ENCODE results near the gene MAPK8IP3.
"Not testable (repeated sequence)": the region's sequence is repeated elsewhere in the genome, so short reads cannot be mapped to it uniquely, and the experiment has no call there.

Gene MAPK8IP3

DNA sequence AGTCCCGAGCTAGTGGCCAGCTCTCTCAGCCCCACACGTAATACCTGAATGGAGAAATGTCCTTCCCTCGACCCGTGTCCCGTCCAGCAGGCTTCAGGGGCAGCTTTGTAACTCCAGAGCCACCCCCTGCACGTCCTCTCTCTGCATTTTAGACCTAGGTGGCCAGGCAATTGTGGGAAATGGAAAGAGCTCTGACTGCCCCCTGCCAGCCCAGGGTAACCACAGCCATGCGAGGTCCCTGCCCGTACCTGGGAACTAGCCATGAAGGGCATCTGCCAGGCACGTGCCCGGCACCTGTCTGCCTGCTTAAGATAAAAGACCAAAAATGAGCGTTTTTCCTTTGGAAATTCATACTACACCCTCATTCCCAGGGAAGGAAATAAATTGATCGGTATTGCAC is 9.2 kb downstream of the MAPK8IP3 start:
- H2AK5ac ChIP-seq (ENCODE audit: low read depth, low read length), result no peak overlapping the region
- no peak overlapping the region for H2BK5ac ChIP-seq (ENCODE audit: low read length)
- no peak overlapping the region for H3K18ac ChIP-seq (ENCODE audit: low read length)
- no peak overlapping the region for H2BK120ac ChIP-seq (ENCODE audit: low read depth, low read length)
- no peak overlapping the region for H3K23ac ChIP-seq (ENCODE audit: low read depth, low read length, poor library complexity)
- no peaks in the 10 kb centered on the region for H3K4me1 ChIP-seq (ENCODE audit: control insufficient read depth in 2 of 2, insufficient read depth in 1 of 2, low read depth in 1 of 2, low read length in 2 of 2)
- no peak overlapping the region for H2BK12ac ChIP-seq (ENCODE audit: low read length)
- no peak overlapping the region for H3K4ac ChIP-seq (ENCODE audit: low read length)
- no peak for DNase-seq (ENCODE audit: low spot score)
- no peak overlapping the region for H2BK15ac ChIP-seq (ENCODE audit: low read length)
- H4K8ac ChIP-seq (ENCODE audit: low read depth, low read length), result no peak overlapping the region
- H3K9ac ChIP-seq (ENCODE audit: low read depth, low read length, poor library complexity), result no peak overlapping the region
- peaks cover 9% of the 10 kb centered on the region for H3K79me1 ChIP-seq (ENCODE audit: low read depth, low read length)
- H3K4me2 ChIP-seq (ENCODE audit: insufficient read depth, low read length, poor library complexity, severe bottlenecking), result no peak overlapping the region
- H3K27ac ChIP-seq (replicated peaks; ENCODE audit: low read length), result no peak overlapping the region
- no peak overlapping the region for H3K14ac ChIP-seq (ENCODE audit: low read length)
- no CpG with 5 or more reads among the region's 12 CpGs for WGBS, 2 donors (ENCODE audit: extremely low coverage in 2 of 2, insufficient read length in 2 of 2, insufficient replicate concordance in 1 of 2)
- H3K36me3 ChIP-seq (replicated peaks in 1 of 2; ENCODE audit: control insufficient read depth in 2 of 2, insufficient read depth in 2 of 2, low read length in 2 of 2), result peaks cover 3 to 10% of the 10 kb centered on the region in 2 donors
- H4K91ac ChIP-seq (ENCODE audit: low read depth, low read length, poor library complexity), result no peak overlapping the region
- no peak overlapping the region for H2AFZ ChIP-seq (ENCODE audit: low read length)
- H3K4me3 ChIP-seq (ENCODE audit: low read length in 2 of 2), result no peak overlapping the region
- H3K27me3 ChIP-seq (ENCODE audit: control insufficient read depth in 3 of 3, insufficient read depth in 3 of 3, low read depth in 1 of 3, low read length in 3 of 3), result no peaks in the 10 kb centered on the region
- no peaks in the 10 kb centered on the region for H3K9me3 ChIP-seq (replicated peaks in 1 of 2; ENCODE audit: control insufficient read depth in 2 of 2, insufficient read depth in 1 of 2, low read depth in 1 of 2, low read length in 2 of 2)

DNA sequence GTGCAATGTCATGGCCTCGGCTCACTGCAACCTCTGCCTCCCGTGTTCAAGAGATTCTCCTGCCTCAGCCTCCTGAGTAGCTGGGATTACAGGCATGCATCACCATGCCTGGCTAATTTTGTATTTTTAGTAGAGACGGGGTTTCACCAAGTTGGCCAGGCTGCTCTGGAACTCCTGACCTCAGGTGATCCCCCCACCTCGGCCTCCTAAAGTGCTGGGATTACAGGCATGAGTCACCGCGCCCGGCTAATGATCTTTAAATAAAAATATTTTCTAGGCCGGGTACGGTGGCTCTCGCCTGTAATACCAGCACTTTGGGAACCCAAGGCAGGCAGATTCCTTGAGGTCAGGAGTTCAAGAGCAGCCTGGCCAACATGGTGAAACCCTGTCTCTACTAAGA is 12.2 kb downstream of the MAPK8IP3 start:
- H3K36me3 ChIP-seq (replicated peaks in 1 of 2; ENCODE audit: control insufficient read depth in 2 of 2, insufficient read depth in 2 of 2, low read length in 2 of 2); H3K4me1 ChIP-seq (ENCODE audit: control insufficient read depth in 2 of 2, insufficient read depth in 1 of 2, low read depth in 1 of 2, low read length in 2 of 2); H3K27ac ChIP-seq (replicated peaks; ENCODE audit: low read length); H3K14ac ChIP-seq (ENCODE audit: low read length); H3K4me3 ChIP-seq (ENCODE audit: low read length in 2 of 2); H3K27me3 ChIP-seq (ENCODE audit: control insufficient read depth in 3 of 3, insufficient read depth in 3 of 3, low read depth in 1 of 3, low read length in 3 of 3); H2BK120ac ChIP-seq (ENCODE audit: low read depth, low read length); H3K9ac ChIP-seq (ENCODE audit: low read depth, low read length, poor library complexity); H4K8ac ChIP-seq (ENCODE audit: low read depth, low read length); H3K79me1 ChIP-seq (ENCODE audit: low read depth, low read length); H4K91ac ChIP-seq (ENCODE audit: low read depth, low read length, poor library complexity); H2BK5ac ChIP-seq (ENCODE audit: low read length); H3K18ac ChIP-seq (ENCODE audit: low read length); H3K9me3 ChIP-seq (replicated peaks in 1 of 2; ENCODE audit: control insufficient read depth in 2 of 2, insufficient read depth in 1 of 2, low read depth in 1 of 2, low read length in 2 of 2); H2AK5ac ChIP-seq (ENCODE audit: low read depth, low read length); H2BK12ac ChIP-seq (ENCODE audit: low read length); H3K4me2 ChIP-seq (ENCODE audit: insufficient read depth, low read length, poor library complexity, severe bottlenecking); H3K23ac ChIP-seq (ENCODE audit: low read depth, low read length, poor library complexity); H2BK15ac ChIP-seq (ENCODE audit: low read length); DNase-seq (ENCODE audit: low spot score); H3K4ac ChIP-seq (ENCODE audit: low read length); H2AFZ ChIP-seq (ENCODE audit: low read length): not testable (repeated sequence)
- WGBS, 2 donors (ENCODE audit: extremely low coverage in 2 of 2, insufficient read length in 2 of 2, insufficient replicate concordance in 1 of 2), result no CpG with 5 or more reads among the region's 10 CpGs

DNA sequence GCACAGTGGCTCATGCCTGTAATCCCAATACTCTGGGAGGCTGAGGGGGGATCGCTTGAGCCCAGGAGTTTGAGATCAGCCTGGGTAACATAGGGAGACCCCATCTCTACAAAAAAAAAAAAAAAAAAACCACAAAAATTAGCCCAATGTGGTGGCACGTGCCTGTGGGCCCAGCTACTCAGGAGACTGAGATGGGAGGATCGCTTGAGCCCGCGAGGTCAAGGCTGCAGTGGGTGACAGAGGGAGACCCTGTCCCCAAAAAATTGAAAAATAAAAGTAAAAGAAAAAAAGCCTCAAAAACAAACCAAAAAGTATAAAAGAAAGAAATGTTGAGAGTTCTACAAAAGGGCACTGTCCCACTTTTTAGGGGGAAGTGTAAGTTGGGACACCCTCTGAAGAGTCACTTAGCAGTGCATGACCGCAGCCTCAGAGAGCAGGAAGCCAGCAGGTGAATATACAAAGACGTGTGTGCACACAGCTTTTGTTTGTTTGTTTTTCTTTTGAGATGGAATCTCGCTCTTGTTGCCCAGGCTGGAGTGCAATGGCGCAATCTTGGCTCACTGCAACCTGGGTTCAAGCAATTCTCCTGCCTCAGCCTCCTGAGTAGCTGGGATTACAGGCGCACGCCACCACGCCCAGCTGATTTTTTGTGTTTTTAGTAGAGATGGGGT is 13.7 kb downstream of the MAPK8IP3 start:
- not testable (repeated sequence) for H2AFZ ChIP-seq (ENCODE audit: low read length); H3K14ac ChIP-seq (ENCODE audit: low read length); H2BK12ac ChIP-seq (ENCODE audit: low read length); H2BK5ac ChIP-seq (ENCODE audit: low read length); H3K36me3 ChIP-seq (replicated peaks in 1 of 2; ENCODE audit: control insufficient read depth in 2 of 2, insufficient read depth in 2 of 2, low read length in 2 of 2); H4K8ac ChIP-seq (ENCODE audit: low read depth, low read length); H3K4me1 ChIP-seq (ENCODE audit: control insufficient read depth in 2 of 2, insufficient read depth in 1 of 2, low read depth in 1 of 2, low read length in 2 of 2); H3K9me3 ChIP-seq (replicated peaks in 1 of 2; ENCODE audit: control insufficient read depth in 2 of 2, insufficient read depth in 1 of 2, low read depth in 1 of 2, low read length in 2 of 2); H2BK120ac ChIP-seq (ENCODE audit: low read depth, low read length); H3K4me2 ChIP-seq (ENCODE audit: insufficient read depth, low read length, poor library complexity, severe bottlenecking); H2BK15ac ChIP-seq (ENCODE audit: low read length); H3K23ac ChIP-seq (ENCODE audit: low read depth, low read length, poor library complexity); H3K79me1 ChIP-seq (ENCODE audit: low read depth, low read length); H3K9ac ChIP-seq (ENCODE audit: low read depth, low read length, poor library complexity); H3K4ac ChIP-seq (ENCODE audit: low read length); H3K27ac ChIP-seq (replicated peaks; ENCODE audit: low read length); H2AK5ac ChIP-seq (ENCODE audit: low read depth, low read length); H3K4me3 ChIP-seq (ENCODE audit: low read length in 2 of 2); H3K27me3 ChIP-seq (ENCODE audit: control insufficient read depth in 3 of 3, insufficient read depth in 3 of 3, low read depth in 1 of 3, low read length in 3 of 3); DNase-seq (ENCODE audit: low spot score); H3K18ac ChIP-seq (ENCODE audit: low read length); H4K91ac ChIP-seq (ENCODE audit: low read depth, low read length, poor library complexity)
- no CpG with 5 or more reads among the region's 12 CpGs for WGBS, 2 donors (ENCODE audit: extremely low coverage in 2 of 2, insufficient read length in 2 of 2, insufficient replicate concordance in 1 of 2)

DNA sequence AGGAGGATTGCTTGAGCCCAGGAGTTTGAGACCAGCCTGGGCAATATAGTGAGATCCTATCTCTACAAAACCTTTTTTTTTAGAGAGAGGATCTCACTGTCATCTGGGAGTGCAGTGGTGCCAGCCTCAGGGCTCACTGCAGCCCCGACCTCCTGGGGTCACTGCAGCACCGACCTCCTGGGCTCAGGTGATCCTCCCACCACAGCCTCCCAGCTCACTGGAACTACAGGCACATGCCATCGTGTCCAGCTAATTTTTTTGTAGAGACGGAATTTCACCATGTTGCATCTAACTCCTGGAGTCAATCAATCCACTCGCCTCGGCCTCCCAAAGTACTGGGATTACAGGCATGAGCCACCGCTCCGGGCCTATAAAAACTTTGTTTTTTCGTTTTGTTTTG is 15.4 kb downstream of the MAPK8IP3 start:
- Histone ChIP-seq H3K23ac (ENCODE audit: low read depth, low read length, poor library complexity) (no peak overlapping the region), H2BK12ac (ENCODE audit: low read length) (no peak overlapping the region), H2AK5ac (ENCODE audit: low read depth, low read length) (no peak overlapping the region), H4K91ac (ENCODE audit: low read depth, low read length, poor library complexity) (no peak overlapping the region), H3K27ac (replicated peaks; ENCODE audit: low read length) (no peak overlapping the region), H3K9me3 (replicated peaks in 1 of 2; ENCODE audit: control insufficient read depth in 2 of 2, insufficient read depth in 1 of 2, low read depth in 1 of 2, low read length in 2 of 2) (no peaks in the 10 kb centered on the region), H3K4me2 (ENCODE audit: insufficient read depth, low read length, poor library complexity, severe bottlenecking) (no peak overlapping the region), H3K18ac (ENCODE audit: low read length) (no peak overlapping the region), H3K4me3 (ENCODE audit: low read length in 2 of 2) (no peak overlapping the region), H3K27me3 (ENCODE audit: control insufficient read depth in 3 of 3, insufficient read depth in 3 of 3, low read depth in 1 of 3, low read length in 3 of 3) (no peaks in the 10 kb centered on the region), H2AFZ (ENCODE audit: low read length) (no peak overlapping the region), H3K9ac (ENCODE audit: low read depth, low read length, poor library complexity) (no peak overlapping the region), H2BK5ac (ENCODE audit: low read length) (no peak overlapping the region), H3K79me1 (ENCODE audit: low read depth, low read length) (peaks cover 8% of the 10 kb centered on the region), H3K4me1 (ENCODE audit: control insufficient read depth in 2 of 2, insufficient read depth in 1 of 2, low read depth in 1 of 2, low read length in 2 of 2) (no peaks in the 10 kb centered on the region), H3K14ac (ENCODE audit: low read length) (no peak overlapping the region), H2BK15ac (ENCODE audit: low read length) (no peak overlapping the region), H3K36me3 (replicated peaks in 1 of 2; ENCODE audit: control insufficient read depth in 2 of 2, insufficient read depth in 2 of 2, low read length in 2 of 2) (peaks cover 10 to 17% of the 10 kb centered on the region in 2 donors), H2BK120ac (ENCODE audit: low read depth, low read length) (no peak overlapping the region), H3K4ac (ENCODE audit: low read length) (no peak overlapping the region), H4K8ac (ENCODE audit: low read depth, low read length) (no peak overlapping the region)
- no CpG with 5 or more reads among the region's 9 CpGs for WGBS, 2 donors (ENCODE audit: extremely low coverage in 2 of 2, insufficient read length in 2 of 2, insufficient replicate concordance in 1 of 2)
- no peak for DNase-seq (ENCODE audit: low spot score)

All from neuronal stem cell (in vitro differentiated cells).